SU-DHL-6 (cell line): ENCODE data around the gene FTCDNL1.

Experiments
- H2AFZ ChIP-seq: fragments of 200-600 bp; sonication (generic); 2 replicates; pipeline ENCODE4 v1.6.1; 2014; ENCODE audit warnings: low read depth, mild to moderate bottlenecking, moderate library complexity, mixed read lengths, antibody characterized with exemption, low read length; ENCODE audit not compliant: severe bottlenecking
- H3F3A ChIP-seq: fragments of 200-600 bp; shearing (Covaris generic); 2 replicates; pipeline ENCODE4 v1.6.0; 2016; ENCODE audit warnings: antibody characterized with exemption, mild to moderate bottlenecking; ENCODE audit not compliant: insufficient read depth
- H3K27ac ChIP-seq: fragments of 200-600 bp; sonication (generic); 2 replicates; pipeline ENCODE4 v1.5.1; 2016; ENCODE audit warnings: low read depth, mild to moderate bottlenecking, low read length, moderate library complexity, mixed read lengths
- H3K27me3 ChIP-seq: fragments of 200-600 bp; sonication (generic), shearing (Covaris generic); 2 replicates; pipeline ENCODE4 v1.6.0; 2014; ENCODE audit warnings: mild to moderate bottlenecking, low read length
- H3K36me3 ChIP-seq: fragments of 200-600 bp; sonication (generic); 2 replicates; pipeline ENCODE4 v1.6.1; 2014; ENCODE audit warnings: mild to moderate bottlenecking, low read length, mixed read lengths
- H3K4me2 ChIP-seq: fragments of 300-600, 200-600 bp; shearing (Covaris generic), sonication (generic); 2 replicates; pipeline ENCODE4 v1.6.0; 2014; ENCODE audit warnings: low read length, low read depth, mild to moderate bottlenecking; ENCODE audit not compliant: poor library complexity, severe bottlenecking
- H3K4me3 ChIP-seq: fragments of 200-600 bp; sonication (generic); 2 replicates; pipeline ENCODE4 v1.5.1; 2014; ENCODE audit warnings: antibody characterized with exemption, low read length, mild to moderate bottlenecking, mixed read lengths; ENCODE audit not compliant: insufficient read depth, poor library complexity, severe bottlenecking
- H3K79me2 ChIP-seq: fragments of 200-600 bp; sonication (generic); 2 replicates; pipeline ENCODE4 v1.6.1; 2014; ENCODE audit warnings: mild to moderate bottlenecking, low read length, moderate library complexity; ENCODE audit not compliant: insufficient read depth
- H3K9ac ChIP-seq: fragments of 200-600 bp; sonication (generic); 2 replicates; pipeline ENCODE4 v1.7.0; 2014; ENCODE audit warnings: mild to moderate bottlenecking, low read length
- H3K9me2 ChIP-seq: fragments of 200-600 bp; sonication (generic); replicated peaks from 2 replicates; pipeline ENCODE4 v1.6.1; 2014; ENCODE audit warnings: low read length; ENCODE audit not compliant: insufficient read depth
- H3K9me3 ChIP-seq: fragments of 200-600 bp; sonication (generic); 2 replicates; pipeline ENCODE4 v1.6.1; 2014; ENCODE audit warnings: low read length, mixed read lengths; ENCODE audit not compliant: insufficient read depth
- H4K20me1 ChIP-seq: fragments of 200-600 bp; sonication (generic); 2 replicates; pipeline ENCODE4 v1.6.1; 2014; ENCODE audit warnings: low read depth, mild to moderate bottlenecking, antibody characterized with exemption, low read length, moderate library complexity, mixed read lengths
- CTCF ChIP-seq: fragments of 200-600 bp; sonication (generic); IDR thresholded peaks from one replicate; pipeline ENCODE4 v1.5.1; 2017; ENCODE audit warnings: antibody characterized with exemption, mild to moderate bottlenecking, low read length, moderate library complexity; ENCODE audit not compliant: insufficient read depth, poor library complexity, severe bottlenecking
- EZH2phosphoT487 ChIP-seq: fragments of 200-600 bp; sonication (generic), shearing (Covaris generic); conservative IDR thresholded peaks from 2 replicates; pipeline ENCODE4 v1.6.1; 2018; ENCODE audit warnings: mild to moderate bottlenecking, antibody characterized with exemption, low read length, moderate library complexity, mixed read lengths

The FTCDNL1 gene

DNA sequence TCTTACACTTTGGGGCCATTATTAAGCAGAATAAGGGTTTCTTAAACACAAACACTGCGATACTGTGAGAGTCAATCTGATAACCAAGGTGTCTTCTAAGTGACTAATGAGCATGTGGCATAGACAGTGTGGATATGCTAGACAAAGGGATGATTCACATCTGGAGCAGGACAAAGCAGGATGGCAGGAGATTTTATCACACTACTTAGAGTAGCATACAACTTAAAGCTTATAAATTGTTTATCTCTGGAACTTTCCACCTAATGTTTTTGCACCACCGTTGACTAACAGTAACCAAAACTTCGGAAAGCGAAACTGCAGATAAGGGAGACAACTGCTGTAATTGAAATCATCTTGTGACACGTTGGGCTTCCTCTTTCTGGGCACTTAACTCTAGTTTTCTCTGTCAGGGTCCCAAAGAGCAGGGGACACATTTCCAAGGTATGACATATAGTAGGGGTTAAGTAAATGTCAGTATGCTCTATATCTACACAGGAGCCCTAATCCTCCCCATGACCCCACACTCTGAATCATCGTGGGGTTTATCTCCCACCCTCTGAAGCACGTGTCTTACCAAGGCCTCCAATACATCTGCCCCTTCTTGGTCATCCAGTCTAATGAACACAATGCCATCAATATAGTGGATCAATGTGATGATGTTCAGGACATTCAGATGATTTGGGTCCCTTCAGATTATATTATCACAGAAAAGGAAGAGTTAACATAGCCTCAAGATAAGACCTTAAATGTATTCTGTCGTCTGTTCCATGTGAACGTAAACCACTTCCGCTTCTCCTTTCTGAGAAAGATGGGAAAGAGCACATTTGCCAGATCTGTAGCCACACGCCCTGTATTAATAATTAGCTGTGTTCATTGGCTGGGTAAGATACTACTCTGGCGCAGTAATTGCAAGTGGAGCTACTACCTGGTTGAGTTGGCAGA is 78.7 kb downstream of the FTCDNL1 start:
- no peaks in the 10 kb centered on the region for H3K9me2 ChIP-seq
- TF ChIP-seq CTCF (no peak), EZH2phosphoT487 (no peak)
- H3F3A ChIP-seq, result no peaks in the 10 kb centered on the region
- no peaks in the 10 kb centered on the region for H3K79me2 ChIP-seq
- no peaks in the 10 kb centered on the region for H3K36me3 ChIP-seq
- no peak overlapping the region for H3K9ac ChIP-seq
- H3K4me2 ChIP-seq, result no peak overlapping the region
- H3K9me3 ChIP-seq, result no peaks in the 10 kb centered on the region
- H4K20me1 ChIP-seq, result no peaks in the 10 kb centered on the region
- no peaks in the 10 kb centered on the region for H3K27me3 ChIP-seq
- no peak overlapping the region for H3K27ac ChIP-seq
- H2AFZ ChIP-seq, result no peak overlapping the region
- no peak overlapping the region for H3K4me3 ChIP-seq

DNA sequence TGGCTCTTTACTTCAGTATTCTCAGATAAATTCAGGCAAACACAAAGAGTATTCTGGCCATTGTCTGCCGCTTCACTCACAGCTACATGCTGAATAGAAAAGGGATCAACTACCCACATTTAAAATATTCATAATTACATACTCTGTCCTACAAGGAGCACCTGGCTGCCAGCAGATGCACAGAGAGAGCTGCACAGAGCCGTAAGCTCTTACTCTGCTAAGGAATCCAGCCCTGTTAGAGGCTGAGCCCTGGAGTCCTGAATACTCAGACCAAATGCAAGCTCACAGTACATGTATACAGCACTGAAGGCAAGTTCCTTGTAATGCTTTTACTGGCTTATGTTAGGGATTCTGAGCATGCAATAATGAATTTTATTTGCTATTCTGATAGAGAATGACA is 80.3 kb downstream of the FTCDNL1 start:
- Histone ChIP-seq H3K36me3 (no peaks in the 10 kb centered on the region), H3K9me2 (no peaks in the 10 kb centered on the region), H3K9me3 (no peaks in the 10 kb centered on the region), H3K79me2 (no peaks in the 10 kb centered on the region), H3F3A (no peaks in the 10 kb centered on the region), H3K9ac (no peak overlapping the region), H3K4me2 (no peak overlapping the region), H4K20me1 (no peaks in the 10 kb centered on the region), H3K27me3 (no peaks in the 10 kb centered on the region), H3K27ac (no peak overlapping the region), H2AFZ (no peak overlapping the region), H3K4me3 (no peak overlapping the region)
- TF ChIP-seq EZH2phosphoT487, result no peak
- no peak for TF ChIP-seq CTCF

- no peaks in the 10 kb centered on the region for H4K20me1 ChIP-seq
- H3K79me2 ChIP-seq, result no peaks in the 10 kb centered on the region
- no peak overlapping the region for H3K4me3 ChIP-seq
- H3K27ac ChIP-seq, result no peak overlapping the region
- H2AFZ ChIP-seq, result no peak overlapping the region
- no peak overlapping the region for H3K4me2 ChIP-seq
- TF ChIP-seq CTCF (no peak), EZH2phosphoT487 (no peak)
- no peak overlapping the region for H3K9ac ChIP-seq
- H3K9me2 ChIP-seq, result no peaks in the 10 kb centered on the region
- no peaks in the 10 kb centered on the region for H3K9me3 ChIP-seq
- no peaks in the 10 kb centered on the region for H3K36me3 ChIP-seq
- H3F3A ChIP-seq, result no peaks in the 10 kb centered on the region
- H3K27me3 ChIP-seq, result no peaks in the 10 kb centered on the region
Measured at GRCh38 chr2:199765646-199766045, 85.3 kb downstream of the FTCDNL1 start.
